WERI-Rb-1 (cell line): ENCODE data around the gene WASL.

Source experiments
- DNase-seq: peaks from one replicate; pipeline ENCODE4 v3.0.0-alpha.2; 2020
- H3K27ac ChIP-seq: fragments of 250-450 bp; sonication (Bioruptor Pico); 2 replicates; pipeline ENCODE4 v1.5.1; 2020; ENCODE audit warnings: mild to moderate bottlenecking, moderate library complexity
- H3K27me3 ChIP-seq: fragments of 250-450 bp; sonication (Bioruptor Pico); 2 replicates; pipeline ENCODE4 v1.5.1; 2021; ENCODE audit warnings: mild to moderate bottlenecking, low read depth, moderate library complexity; ENCODE audit not compliant: insufficient read depth, severe bottlenecking
- H3K36me3 ChIP-seq: fragments of 250-450 bp; sonication (Bioruptor Pico); 2 replicates; pipeline ENCODE4 v1.5.1; 2020; ENCODE audit warnings: mild to moderate bottlenecking, moderate library complexity
- H3K4me3 ChIP-seq: 2 replicates; pipeline ENCODE4 v1.5.1; 2011; ENCODE audit warnings: low read depth, mild to moderate bottlenecking, control low read depth, low read length
- H3K9me3 ChIP-seq: fragments of 250-450 bp; sonication (Bioruptor Pico); 2 replicates; pipeline ENCODE4 v1.5.1; 2021; ENCODE audit warnings: mild to moderate bottlenecking, moderate library complexity; ENCODE audit not compliant: severe bottlenecking
- CTCF ChIP-seq: IDR thresholded peaks from 2 replicates; pipeline ENCODE4 v1.5.1; 2011; ENCODE audit warnings: low read depth, mild to moderate bottlenecking, control low read depth, inconsistent platforms, low read length

The WASL gene

GRCh38 chr7:123632808-123633207 is 116.0 kb downstream of the WASL start:
- Histone ChIP-seq H3K27me3 (no peaks in the 10 kb centered on the region), H3K27ac (no peak overlapping the region), H3K9me3 (no peaks in the 10 kb centered on the region), H3K4me3 (no peak overlapping the region), H3K36me3 (no peaks in the 10 kb centered on the region)
- TF ChIP-seq CTCF = no peak
- no peak for DNase-seq
